ENCODE measurements around the gene THAP8.

The THAP8 gene

GRCh38 chr19:36054119-36054732, at the start of gene THAP8:
Gene THAP8 (minus strand): TSS chr19:36054285. CDS start chr19:36054217, 68 bp downstream.
- peak; percentile 100 for DNase-seq (ENCODE audit: low read depth, low spot score)

- no peak for DNase-seq (ENCODE audit: low read depth, low spot score)
These were observed 49.0 kb upstream of the THAP8 start for GRCh38 chr19:36103040-36103626.

GRCh38 chr19:36101550-36102327, 47.7 kb upstream of the THAP8 start:
- DNase-seq (ENCODE audit: low read depth, low spot score), result no peak

- no peak for DNase-seq (ENCODE audit: low read depth, low spot score)
These were observed 46.4 kb upstream of the THAP8 start for GRCh38 chr19:36100476-36100875.

- DNase-seq (ENCODE audit: low read depth, low spot score), result no peak
These were observed 45.2 kb upstream of the THAP8 start for GRCh38 chr19:36099166-36099785.

GRCh38 chr19:36097036-36097435, 43.0 kb upstream of the THAP8 start:
- no peak for DNase-seq (ENCODE audit: low read depth, low spot score)

GRCh38 chr19:36093687-36094086, 39.6 kb upstream of the THAP8 start:
- no peak for DNase-seq (ENCODE audit: low read depth, low spot score)

GRCh38 chr19:36093146-36093662, 39.1 kb upstream of the THAP8 start:
- no peak for DNase-seq (ENCODE audit: low read depth, low spot score)

GRCh38 chr19:36092566-36092965, 38.5 kb upstream of the THAP8 start:
- DNase-seq (ENCODE audit: low read depth, low spot score), result no peak

- DNase-seq (ENCODE audit: low read depth, low spot score), result no peak
These were observed 37.0 kb upstream of the THAP8 start for GRCh38 chr19:36090910-36091695.

GRCh38 chr19:36089847-36090246, 35.8 kb upstream of the THAP8 start:
- no peak for DNase-seq (ENCODE audit: low read depth, low spot score)

- no peak for DNase-seq (ENCODE audit: low read depth, low spot score)
These were observed 32.2 kb upstream of the THAP8 start for GRCh38 chr19:36086326-36086725.

- no peak for DNase-seq (ENCODE audit: low read depth, low spot score)
These were observed 30.3 kb upstream of the THAP8 start for GRCh38 chr19:36084231-36085009.

GRCh38 chr19:36082916-36083315, 28.8 kb upstream of the THAP8 start:
- no peak for DNase-seq (ENCODE audit: low read depth, low spot score)

GRCh38 chr19:36081894-36082293, 27.8 kb upstream of the THAP8 start:
- DNase-seq (ENCODE audit: low read depth, low spot score), result no peak

GRCh38 chr19:36081385-36081784, 27.3 kb upstream of the THAP8 start:
- DNase-seq (ENCODE audit: low read depth, low spot score), result no peak

GRCh38 chr19:36079389-36079945, 25.4 kb upstream of the THAP8 start:
- no peak for DNase-seq (ENCODE audit: low read depth, low spot score)

GRCh38 chr19:36073121-36073876, 19.2 kb upstream of the THAP8 start:
- no peak for DNase-seq (ENCODE audit: low read depth, low spot score)

GRCh38 chr19:36072081-36072480, 18.0 kb upstream of the THAP8 start:
- DNase-seq (ENCODE audit: low read depth, low spot score), result no peak
